ENCODE data around the gene FUOM. TPM values are rescaled to one million over a fixed set of nuclear protein-coding genes. Genes with fewer than 3 reads are reported as not detected.

Gene FUOM
- total and polyA plus RNA-seq, 2 experiments from 2014 or later = 30.8 to 33.9 TPM

GRCh38 chr10:133403359-133403758 lies 45.5 kb upstream of the FUOM start (continued):
- TF ChIP-seq ZNF462 (CRISPR knock-in tag; IDR thresholded peaks at IDR 0.05) = no peak
- TF ChIP-seq POLR2AphosphoS5 (IDR thresholded peaks at IDR 0.05; ENCODE audit: low read depth) = no peak
- TF ChIP-seq EZH2 (IDR thresholded peaks at IDR 0.05; ENCODE audit: low read depth, unreplicated experiment) = no peak
- no peak for TF ChIP-seq NANOG (IDR thresholded peaks at IDR 0.05; ENCODE audit: borderline replicate concordance)
- no peak for TF ChIP-seq ZNF114 (CRISPR knock-in tag; IDR thresholded peaks at IDR 0.05)
- TF ChIP-seq STAT1 (IDR thresholded peaks at IDR 0.05; ENCODE audit: unreplicated experiment) = no peak

GRCh38 chr10:133401981-133402725 lies 44.3 kb upstream of the FUOM start:
- Histone ChIP-seq H2AFZ (no peak overlapping the region), H3K4me1 (ENCODE audit: insufficient read depth) (no peaks in the 10 kb centered on the region), H3K36me3 (ENCODE audit: insufficient read depth) (peaks cover 5% of the 10 kb centered on the region), H3K79me2 (replicated peaks; ENCODE audit: insufficient read depth) (peaks cover 54% of the 10 kb centered on the region), H3K4me3 (no peak overlapping the region), H3K9me2 (ENCODE audit: insufficient read depth) (no peaks in the 10 kb centered on the region), H4K20me1 (replicated peaks; ENCODE audit: insufficient read depth) (peaks cover 26% of the 10 kb centered on the region), H3K27me3 (ENCODE audit: insufficient read depth) (no peaks in the 10 kb centered on the region), H3K4me2 (no peak overlapping the region), H3K27ac (ENCODE audit: low read depth) (no peak overlapping the region), H3F3A (replicated peaks; ENCODE audit: low read depth) (no peaks in the 10 kb centered on the region)
- ATAC-seq (no peak), DNase-seq (ENCODE audit: low spot score) (no peak)
- Mint-ChIP-seq H3K36me3 (ENCODE audit: low read depth) (peaks cover 79% of the 10 kb centered on the region), H3K27me3 (ENCODE audit: insufficient read depth, low read depth, poor library complexity) (peaks cover 6% of the 10 kb centered on the region), H3K9me3 (no peaks in the 10 kb centered on the region), H3K4me1 (no peaks in the 10 kb centered on the region), H3K4me3 (no peak overlapping the region), H3K27ac (no peak overlapping the region)
- no peak for TF ChIP-seq EZH2 (IDR thresholded peaks at IDR 0.05; ENCODE audit: low read depth, unreplicated experiment)
- no peak for TF ChIP-seq ZNF114 (CRISPR knock-in tag; IDR thresholded peaks at IDR 0.05)

Measured in GM23338 (cell line).